Measurements from ENCODE around the gene CHMP5. TPM values are rescaled to one million over a fixed set of nuclear protein-coding genes. Genes with fewer than 3 reads are reported as not detected.
A peak's percentile ranks its signal among the peaks of the same experiment; 100 is the strongest.

Gene CHMP5
- polyA plus RNA-seq, 4 donors, result 98.9 to 143 (median 118) TPM

GRCh38 chr9:33241298-33241697 lies 23.6 kb upstream of the CHMP5 start:
- DNase-seq (ENCODE audit: low read depth in 4 of 4, low spot score in 3 of 4), result no peak

GRCh38 chr9:33242609-33243134 lies 22.2 kb upstream of the CHMP5 start:
- DNase-seq (ENCODE audit: low read depth in 4 of 4, low spot score in 3 of 4), result no peak

GRCh38 chr9:33244137-33244784 lies 20.6 kb upstream of the CHMP5 start:
- DNase-seq (ENCODE audit: low read depth in 4 of 4, low spot score in 3 of 4), result no peak

- DNase-seq (ENCODE audit: low read depth in 4 of 4, low spot score in 3 of 4), result no peak
Observed at GRCh38 chr9:33245341-33245740, 19.5 kb upstream of the CHMP5 start.

GRCh38 chr9:33246269-33246860 lies 18.5 kb upstream of the CHMP5 start:
- no peak for DNase-seq (ENCODE audit: low read depth in 4 of 4, low spot score in 3 of 4)

GRCh38 chr9:33248606-33249005 lies 16.2 kb upstream of the CHMP5 start:
- no peak for DNase-seq (ENCODE audit: low read depth in 4 of 4, low spot score in 3 of 4)

- no peak for DNase-seq (ENCODE audit: low read depth in 4 of 4, low spot score in 3 of 4)
Observed at GRCh38 chr9:33249087-33249658, 15.7 kb upstream of the CHMP5 start.

- no peak for DNase-seq (ENCODE audit: low read depth in 4 of 4, low spot score in 3 of 4)
Observed at GRCh38 chr9:33249983-33250382, 14.9 kb upstream of the CHMP5 start.

- DNase-seq (ENCODE audit: low read depth in 4 of 4, low spot score in 3 of 4), result no peak
Observed at GRCh38 chr9:33250458-33250995, 14.3 kb upstream of the CHMP5 start.

- no peak for DNase-seq (ENCODE audit: low read depth in 4 of 4, low spot score in 3 of 4)
Observed at GRCh38 chr9:33254211-33254610, 10.6 kb upstream of the CHMP5 start.

- no peak for DNase-seq (ENCODE audit: low read depth in 4 of 4, low spot score in 3 of 4)
Observed at GRCh38 chr9:33255014-33255413, 9.8 kb upstream of the CHMP5 start.

- DNase-seq (ENCODE audit: low read depth in 4 of 4, low spot score in 3 of 4), result no peak
Observed at GRCh38 chr9:33255471-33255870, 9.4 kb upstream of the CHMP5 start.

GRCh38 chr9:33256236-33256635 lies 8.6 kb upstream of the CHMP5 start:
- DNase-seq (ENCODE audit: low read depth in 4 of 4, low spot score in 3 of 4), result no peak

GRCh38 chr9:33257276-33257675 lies 7.6 kb upstream of the CHMP5 start:
- no peak for DNase-seq (ENCODE audit: low read depth in 4 of 4, low spot score in 3 of 4)

GRCh38 chr9:33260372-33260771 lies 4.5 kb upstream of the CHMP5 start:
- DNase-seq (ENCODE audit: low read depth in 4 of 4, low spot score in 3 of 4), result no peak

GRCh38 chr9:33263131-33264002 lies 1.5 kb upstream of the CHMP5 start:
- peak in 1 of 4 donors; percentile 17 for DNase-seq (ENCODE audit: low read depth in 4 of 4, low spot score in 3 of 4)

- peak in 1 of 4 donors; percentile 34 for DNase-seq (ENCODE audit: low read depth in 4 of 4, low spot score in 3 of 4)
Observed at GRCh38 chr9:33264003-33264472, 811 bp upstream of the CHMP5 start.

GRCh38 chr9:33265211-33265865 lies 489 bp downstream of the CHMP5 start:
- DNase-seq (ENCODE audit: low read depth in 4 of 4, low spot score in 3 of 4), result no peak

GRCh38 chr9:33267151-33267767 lies 2.4 kb downstream of the CHMP5 start:
- DNase-seq (ENCODE audit: low read depth in 4 of 4, low spot score in 3 of 4), result no peak

GRCh38 chr9:33270146-33270545 lies 5.3 kb downstream of the CHMP5 start:
- DNase-seq (ENCODE audit: low read depth in 4 of 4, low spot score in 3 of 4), result no peak
